HepG2 (cell line): ENCODE results near the gene GPR83. TPM values are rescaled to one million over a fixed set of nuclear protein-coding genes. Genes with fewer than 3 reads are reported as not detected.

ENCODE experiments used
- ATAC-seq: fragments of 200-7000 bp; cut with Tn5 transposase; 3 replicates; pipeline ENCODE4 v1.9.1; 2020; ENCODE audit warnings: mild to moderate bottlenecking, moderate library complexity
- BruUV-seq: library from RNA; stranded (reverse); fragments of 400-500 nt; replicated peaks from 2 replicates; lab custom pipeline; 2021; lab: Mats Ljungman, UMichigan
- CTCF ChIA-PET: fragments of 300-600 bp; formaldehyde crosslinking; extraction: SDS; loops from one replicate; lab custom pipeline; 2021; ENCODE audit warnings: low total read pairs, inconsistent platforms, low intra/inter-chr PET ratio; lab: Yijun Ruan, JAX
- POLR2A ChIA-PET: fragments of 350-600 bp; sonication (Branson Sonifier 250); formaldehyde crosslinking; loops from one replicate; lab custom pipeline; 2020; ENCODE audit warnings: antibody characterized with exemption, inconsistent platforms; lab: Yijun Ruan, JAX
- DNase-seq: peaks from one replicate; pipeline ENCODE4 v3.0.0-alpha.2; 2015; ENCODE audit warnings: low spot score
- FAIRE-seq: peaks from 3 replicates; lab custom pipeline; 2011; peaks lifted over from hg19 to GRCh38; lab: Jason Lieb, UNC
- H2AFZ ChIP-seq: one replicate; pipeline ENCODE4 v1.6.1; 2011; ENCODE audit warnings: low read length, inconsistent platforms
- H3K27ac ChIP-seq: fragments of 300-600 bp; 3 replicates; pipeline ENCODE4 v1.8.0; 2011; ENCODE audit warnings: mixed run types, mild to moderate bottlenecking, mixed read lengths, low read length, inconsistent platforms; ENCODE audit not compliant: insufficient read depth; ENCODE audit errors: extremely low read length
- H3K27me3 ChIP-seq, 2 experiments: fragments of 200-600 bp in 1 of 2; 2 replicates in 1 of 2; 3 replicates in 1 of 2; pipeline versions ENCODE4 v1.6.0 to v1.8.0; 2011; ENCODE audit warnings: low read length in 2 of 2, mild to moderate bottlenecking in 2 of 2, moderate library complexity in 2 of 2, inconsistent platforms in 1 of 2; ENCODE audit not compliant: insufficient read depth in 2 of 2, control insufficient read depth in 1 of 2
- H3K36me3 ChIP-seq, 2 experiments: fragments of 200-600 bp in 1 of 2; replicated peaks in 1 of 2; 2 replicates in 1 of 2; 3 replicates in 1 of 2; pipeline versions ENCODE4 v1.5.1 to v1.8.0; 2011; ENCODE audit warnings: low read length in 2 of 2, inconsistent platforms in 1 of 2; ENCODE audit not compliant: insufficient read depth in 2 of 2, control insufficient read depth in 1 of 2
- H3K4me1 ChIP-seq: 2 replicates; pipeline ENCODE4 v1.5.1; 2012; ENCODE audit warnings: low read length, inconsistent platforms; ENCODE audit not compliant: insufficient read depth
- H3K4me2 ChIP-seq: 2 replicates; pipeline ENCODE4 v1.6.0; 2011; ENCODE audit warnings: low read depth, low read length, inconsistent platforms
- H3K4me3 ChIP-seq, 3 experiments: fragments of 200-600 bp in 1 of 3; sonication (generic), shearing (Covaris generic) in 1 of 3; replicated peaks in 1 of 3; 2 replicates each; pipeline ENCODE4 v1.5.1; 2011 to 2016; ENCODE audit warnings: low read length in 3 of 3, inconsistent platforms in 2 of 3, low read depth in 2 of 3, mild to moderate bottlenecking in 2 of 3, control low read depth in 1 of 3, mixed read lengths in 1 of 3; ENCODE audit not compliant: insufficient read depth in 1 of 3
- H3K79me2 ChIP-seq: one replicate; pipeline ENCODE4 v1.6.1; 2011; ENCODE audit warnings: low read length, inconsistent platforms; ENCODE audit not compliant: insufficient read depth
- H3K9ac ChIP-seq: 2 replicates; pipeline ENCODE4 v1.6.0; 2011; ENCODE audit warnings: mild to moderate bottlenecking, low read depth, low read length, inconsistent platforms; ENCODE audit not compliant: insufficient read depth
- H3K9me3 ChIP-seq: 2 replicates; pipeline ENCODE4 v1.5.1; 2012; ENCODE audit warnings: mild to moderate bottlenecking, low read length
- H4K20me1 ChIP-seq: 2 replicates; pipeline ENCODE4 v1.6.0; 2011; ENCODE audit warnings: inconsistent platforms, mild to moderate bottlenecking, low read length, moderate library complexity; ENCODE audit not compliant: insufficient read depth
- CREBL2 ChIP-seq: sonication (generic); formaldehyde crosslinking; IDR thresholded peaks from 2 replicates; pipeline ENCODE4 v1.8.1; 2023; ENCODE audit warnings: missing genetic modification reagents, mild to moderate bottlenecking, borderline replicate concordance
- GLI4 ChIP-seq: sonication (generic); formaldehyde crosslinking; IDR thresholded peaks from 2 replicates; pipeline ENCODE4 v1.5.1; 2020; ENCODE audit warnings: missing genetic modification reagents, mild to moderate bottlenecking, moderate library complexity, borderline replicate concordance
- HHEX ChIP-seq: IDR thresholded peaks from 2 replicates; pipeline ENCODE4 v1.6.1; 2016; ENCODE audit warnings: control low read depth
- KDM5B ChIP-seq: sonication (generic); formaldehyde crosslinking; IDR thresholded peaks from 2 replicates; pipeline ENCODE4 v1.4.0; 2020; ENCODE audit warnings: missing genetic modification reagents, mild to moderate bottlenecking, borderline replicate concordance
- KDM6A ChIP-seq: IDR thresholded peaks from 2 replicates; pipeline ENCODE4 v1.6.1; 2016; ENCODE audit warnings: low read depth
- PRDM4 ChIP-seq: sonication (generic); formaldehyde crosslinking; IDR thresholded peaks from 2 replicates; pipeline ENCODE4 v1.9.0; 2021; ENCODE audit warnings: missing genetic modification reagents, borderline replicate concordance
- RCOR2 ChIP-seq: IDR thresholded peaks from 2 replicates; pipeline ENCODE4 v1.6.1; 2016; ENCODE audit warnings: missing biosample characterization, missing genetic modification reagents
- RELA ChIP-seq: sonication (generic); formaldehyde crosslinking; IDR thresholded peaks from 2 replicates; pipeline ENCODE4 v1.4.0; 2020; ENCODE audit warnings: missing genetic modification reagents
- TEAD2 ChIP-seq: sonication (generic); formaldehyde crosslinking; IDR thresholded peaks from 2 replicates; pipeline ENCODE4 v1.9.0; 2021; ENCODE audit warnings: missing genetic modification reagents
- ZMAT3 ChIP-seq: sonication (generic); formaldehyde crosslinking; conservative IDR thresholded peaks from 2 replicates; pipeline ENCODE4 v1.7.0; 2021; ENCODE audit warnings: missing genetic modification reagents
- ZNF10 ChIP-seq: sonication (generic); formaldehyde crosslinking; IDR thresholded peaks from 2 replicates; pipeline ENCODE4 v1.4.0; 2020; ENCODE audit warnings: mild to moderate bottlenecking, low read depth, missing genetic modification reagents, borderline replicate concordance
- ZNF12 ChIP-seq: sonication (generic); formaldehyde crosslinking; IDR thresholded peaks from 2 replicates; pipeline ENCODE4 v1.5.0; 2020; ENCODE audit warnings: missing genetic modification reagents
- ZNF703 ChIP-seq: sonication (generic); formaldehyde crosslinking; IDR thresholded peaks from 2 replicates; pipeline ENCODE4 v1.5.1; 2020; ENCODE audit warnings: missing genetic modification reagents, mild to moderate bottlenecking, moderate library complexity, borderline replicate concordance
- ZSCAN12 ChIP-seq: sonication (generic); formaldehyde crosslinking; IDR thresholded peaks from 2 replicates; pipeline ENCODE4 v1.9.0; 2021; ENCODE audit warnings: mild to moderate bottlenecking, missing genetic modification reagents
- ZSCAN20 ChIP-seq: sonication (generic); formaldehyde crosslinking; IDR thresholded peaks from 2 replicates; pipeline ENCODE4 v1.4.0; 2020; ENCODE audit warnings: missing genetic modification reagents, mild to moderate bottlenecking, borderline replicate concordance
- WGBS: methylation state at CpG from one replicate; pipeline ENCODE4 v1.1.6; 2017; ENCODE audit warnings: low lambda C conversion rate; 5-methylcytosine and 5-hydroxymethylcytosine counted together
- in situ Hi-C: cut with HindIII; loops from 2 replicates; pipeline ENCODE4 v1.10.0; 2017; ENCODE audit warnings: low pct_unique_long_range_greater_than_20kb; ENCODE audit not compliant: extremely low pct_ligation_motif_present
- intact Hi-C: fragments of 100-400 bp; cut with micrococcal nuclease; formaldehyde crosslinking; loops from one replicate; pipeline ENCODE4 v1.10.0; 2022; ENCODE audit not compliant: unreplicated experiment
- polyA plus RNA-seq, 8 experiments: library from polyadenylated mRNA; depleted of rRNA in 3 of 8; stranded (reverse) in 7 of 8; unstranded in 1 of 8; fragments of >200 nt; fragmentation: Illumina TruSeq in 4 of 8; extraction: Trizol in 4 of 8; gene quantifications; 2 replicates each; pipeline versions ENCODE4 v1.2.1 to v1.2.3, GENCODE V29; 2011 to 2016; ENCODE audit warnings: low read depth in 4 of 8, missing spikeins in 1 of 8, mixed read lengths in 1 of 8; ENCODE audit not compliant: insufficient read depth in 1 of 8
- total RNA-seq, 5 experiments: library from RNA; depleted of rRNA; stranded (reverse); fragments of >200 nt; fragmentation: Illumina TruSeq; extraction: Trizol; gene quantifications; 2 replicates each; pipeline ENCODE4 v1.2.3, GENCODE V29; 2016; ENCODE audit warnings: low read depth in 1 of 5
- TF ChIP-seq, protein P1 (sequence below): sonication (generic); formaldehyde crosslinking; IDR thresholded peaks from 2 replicates; pipeline ENCODE4 v1.4.0; 2020; ENCODE audit warnings: mild to moderate bottlenecking, missing genetic modification reagents
- TF ChIP-seq, protein P2 (sequence below): sonication (generic); formaldehyde crosslinking; IDR thresholded peaks from 2 replicates; pipeline ENCODE4 v1.8.1; 2023; ENCODE audit warnings: mild to moderate bottlenecking, inconsistent platforms, moderate library complexity, missing genetic modification reagents, borderline replicate concordance
- TF ChIP-seq, protein P3 (sequence below): conservative IDR thresholded peaks from 2 replicates; pipeline ENCODE4 v1.6.1; 2018; ENCODE audit warnings: missing genetic modification reagents
- TF ChIP-seq, protein P4 (sequence below): sonication (generic); formaldehyde crosslinking; IDR thresholded peaks from 2 replicates; pipeline ENCODE4 v1.8.0; 2023; ENCODE audit warnings: mild to moderate bottlenecking, missing genetic modification reagents

Gene GPR83
- total and polyA plus RNA-seq, 2 of the 13 experiments (the other 11 are each of a cell fraction or from before 2014, with no cell fraction given) = 0.04 to 0.11 TPM

DNA sequence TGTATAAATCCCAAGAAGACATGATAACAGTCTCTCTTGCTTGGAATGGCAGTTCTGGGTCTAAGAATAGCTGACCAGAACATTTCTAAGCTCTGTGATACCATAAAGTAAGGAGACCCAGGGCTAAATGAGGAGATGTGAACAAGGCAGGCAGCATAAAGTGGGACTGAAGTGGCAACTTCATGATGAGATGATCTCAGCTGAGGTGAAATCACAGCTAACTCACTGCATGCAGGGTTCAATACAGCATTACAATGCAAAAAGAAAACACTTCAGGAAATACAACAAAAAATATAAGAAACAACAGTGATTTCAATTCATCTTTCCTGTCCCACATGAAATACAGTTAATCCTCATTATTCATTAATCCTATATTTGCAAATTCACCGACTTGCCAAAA, 47.8 kb upstream of the GPR83 start:
- POLR2A ChIA-PET = no interaction called here
- Histone ChIP-seq H3K27me3 (no peaks in the 10 kb centered on the region), H3K36me3 (peaks cover 4 to 18% of the 10 kb centered on the region in 2 experiments; a peak in 3 of 5 replicates), H3K79me2 (no peaks in the 10 kb centered on the region), H3K4me2 (no peak overlapping the region), H3K9ac (no peak overlapping the region), H3K4me3 (no peak overlapping the region), H3K9me3 (no peaks in the 10 kb centered on the region), H2AFZ (no peak overlapping the region), H4K20me1 (no peaks in the 10 kb centered on the region), H3K27ac (no peak overlapping the region)
- ATAC-seq (no peak), DNase-seq (no peak)
- CTCF ChIA-PET = no interaction called here
- WGBS = 71% methylated on average over 1 of the region's 1 CpG
- intact Hi-C loops = no loop called here
- TF ChIP-seq CREBL2 (CRISPR knock-in tag) (no peak), ZNF10 (no peak), ZMAT3 (CRISPR knock-in tag) (no peak), GLI4 (CRISPR knock-in tag) (no peak), KDM6A (CRISPR knock-in tag) (no peak), PRDM4 (CRISPR knock-in tag) (no peak), RELA (CRISPR knock-in tag) (no peak), ZNF703 (CRISPR knock-in tag) (no peak), HHEX (CRISPR knock-in tag) (no peak), ZSCAN20 (CRISPR knock-in tag) (no peak), TEAD2 (CRISPR knock-in tag) (no peak), RCOR2 (CRISPR knock-in tag) (no peak), ZSCAN12 (CRISPR knock-in tag) (no peak), KDM5B (CRISPR knock-in tag) (no peak), ZNF12 (no peak)
- TF ChIP-seq, protein P1, sequence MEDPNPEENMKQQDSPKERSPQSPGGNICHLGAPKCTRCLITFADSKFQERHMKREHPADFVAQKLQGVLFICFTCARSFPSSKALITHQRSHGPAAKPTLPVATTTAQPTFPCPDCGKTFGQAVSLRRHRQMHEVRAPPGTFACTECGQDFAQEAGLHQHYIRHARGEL = no peak
- TF ChIP-seq, protein P2, sequence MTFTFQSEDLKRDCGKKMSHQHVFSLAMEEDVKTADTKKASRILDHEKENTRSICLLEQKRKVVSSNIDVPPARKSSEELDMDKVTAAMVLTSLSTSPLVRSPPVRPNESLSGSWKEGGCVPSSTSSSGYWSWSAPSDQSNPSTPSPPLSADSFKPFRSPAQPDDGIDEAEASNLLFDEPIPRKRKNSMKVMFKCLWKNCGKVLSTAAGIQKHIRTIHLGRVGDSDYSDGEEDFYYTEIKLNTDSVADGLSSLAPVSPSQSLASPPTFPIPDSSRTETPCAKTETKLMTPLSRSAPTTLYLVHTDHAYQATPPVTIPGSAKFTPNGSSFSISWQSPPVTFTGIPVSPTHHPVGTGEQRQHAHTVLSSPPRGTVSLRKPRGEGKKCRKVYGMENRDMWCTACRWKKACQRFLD (CRISPR knock-in tag) = no peak
- TF ChIP-seq, protein P3, sequence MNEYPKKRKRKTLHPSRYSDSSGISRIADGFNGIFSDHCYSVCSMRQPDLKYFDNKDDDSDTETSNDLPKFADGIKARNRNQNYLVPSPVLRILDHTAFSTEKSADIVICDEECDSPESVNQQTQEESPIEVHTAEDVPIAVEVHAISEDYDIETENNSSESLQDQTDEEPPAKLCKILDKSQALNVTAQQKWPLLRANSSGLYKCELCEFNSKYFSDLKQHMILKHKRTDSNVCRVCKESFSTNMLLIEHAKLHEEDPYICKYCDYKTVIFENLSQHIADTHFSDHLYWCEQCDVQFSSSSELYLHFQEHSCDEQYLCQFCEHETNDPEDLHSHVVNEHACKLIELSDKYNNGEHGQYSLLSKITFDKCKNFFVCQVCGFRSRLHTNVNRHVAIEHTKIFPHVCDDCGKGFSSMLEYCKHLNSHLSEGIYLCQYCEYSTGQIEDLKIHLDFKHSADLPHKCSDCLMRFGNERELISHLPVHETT (CRISPR knock-in tag) = no peak
- TF ChIP-seq, protein P4, sequence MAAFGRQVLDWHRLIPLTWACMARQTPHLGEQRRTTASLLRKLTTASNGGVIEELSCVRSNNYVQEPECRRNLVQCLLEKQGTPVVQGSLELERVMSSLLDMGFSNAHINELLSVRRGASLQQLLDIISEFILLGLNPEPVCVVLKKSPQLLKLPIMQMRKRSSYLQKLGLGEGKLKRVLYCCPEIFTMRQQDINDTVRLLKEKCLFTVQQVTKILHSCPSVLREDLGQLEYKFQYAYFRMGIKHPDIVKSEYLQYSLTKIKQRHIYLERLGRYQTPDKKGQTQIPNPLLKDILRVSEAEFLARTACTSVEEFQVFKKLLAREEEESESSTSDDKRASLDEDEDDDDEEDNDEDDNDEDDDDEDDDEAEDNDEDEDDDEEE (CRISPR knock-in tag) = no peak
- TF ChIP-seq, all 625 proteins: peak for 0
- FAIRE-seq = no peak
- BruUV-seq = no TSS peak
- in situ Hi-C loops = no loop called here
- H3K4me1 ChIP-seq = no peaks in the 10 kb centered on the region
